HG03571 (cell line): ENCODE measurements around the gene TMEM94.

Source experiments
- ATAC-seq: cut with Tn5 transposase; IDR thresholded peaks from one replicate; pipeline ENCODE4 v1.9.1; 2021; ENCODE audit not compliant: unreplicated experiment

The TMEM94 gene

GRCh38 chr17:75494326-75494877 lies 38.0 kb downstream of the TMEM94 start:
- ATAC-seq, result no peak

GRCh38 chr17:75496005-75496404 lies 39.6 kb downstream of the TMEM94 start:
- no peak for ATAC-seq

- no peak for ATAC-seq
Measured at GRCh38 chr17:75498039-75498725, 41.7 kb downstream of the TMEM94 start.

- ATAC-seq, result no peak
Measured at GRCh38 chr17:75498726-75499213, 42.3 kb downstream of the TMEM94 start.

- no peak for ATAC-seq
Measured at GRCh38 chr17:75499313-75500022, 43.0 kb downstream of the TMEM94 start.

GRCh38 chr17:75500419-75501216 lies 44.2 kb downstream of the TMEM94 start:
- ATAC-seq, result no peak

- ATAC-seq, result no peak
Measured at GRCh38 chr17:75501378-75502071, 45.1 kb downstream of the TMEM94 start.

- ATAC-seq, result no peak
Measured at GRCh38 chr17:75502072-75502720, 45.8 kb downstream of the TMEM94 start.

GRCh38 chr17:75502721-75503329 lies 46.4 kb downstream of the TMEM94 start:
- ATAC-seq, result no peak

GRCh38 chr17:75503337-75503950 lies 47.0 kb downstream of the TMEM94 start:
- ATAC-seq, result no peak

- no peak for ATAC-seq
Measured at GRCh38 chr17:75503976-75504346, 47.5 kb downstream of the TMEM94 start.

GRCh38 chr17:75504347-75505151 lies 48.1 kb downstream of the TMEM94 start:
- no peak for ATAC-seq

GRCh38 chr17:75505152-75505409 lies 48.6 kb downstream of the TMEM94 start:
- no peak for ATAC-seq

GRCh38 chr17:75505640-75506039 lies 49.2 kb downstream of the TMEM94 start:
- no peak for ATAC-seq

- no peak for ATAC-seq
Measured at GRCh38 chr17:75506134-75506533, 49.7 kb downstream of the TMEM94 start.

GRCh38 chr17:75506888-75507287 lies 50.5 kb downstream of the TMEM94 start:
- ATAC-seq, result no peak

GRCh38 chr17:75507733-75508719 lies 51.6 kb downstream of the TMEM94 start:
- ATAC-seq, result no peak

GRCh38 chr17:75508931-75509361 lies 52.5 kb downstream of the TMEM94 start:
- ATAC-seq, result no peak
